IMR-90 (cell line): ENCODE measurements around the gene MRPS35.

Experiments
- BHLHE40 ChIP-seq: fragments of 150-350 bp; IDR thresholded peaks from 2 replicates; pipeline ENCODE4 v1.6.1; 2016; ENCODE audit warnings: mild to moderate bottlenecking, low read depth, low read length
- CTCF ChIP-seq: conservative IDR thresholded peaks from 2 replicates; pipeline ENCODE4 v1.5.1; 2012; ENCODE audit warnings: mild to moderate bottlenecking, low read depth, low read length, improper control_type of control experiment
- POLR2A ChIP-seq: IDR thresholded peaks from 2 replicates; pipeline ENCODE4 v1.6.1; 2012; ENCODE audit warnings: mild to moderate bottlenecking, low read depth, low read length
- RAD21 ChIP-seq: IDR thresholded peaks from 2 replicates; pipeline ENCODE4 v1.6.1; 2012; ENCODE audit warnings: low read length, improper control_type of control experiment
- RCOR1 ChIP-seq: IDR thresholded peaks from 2 replicates; pipeline ENCODE4 v1.6.1; 2012; ENCODE audit warnings: mild to moderate bottlenecking, low read length, improper control_type of control experiment; ENCODE audit not compliant: insufficient replicate concordance
- RFX5 ChIP-seq: IDR thresholded peaks from 2 replicates; pipeline ENCODE4 v1.8.0; 2012; ENCODE audit warnings: low read depth, mild to moderate bottlenecking, low read length, moderate library complexity
- SMC3 ChIP-seq: fragments of 150-350 bp; IDR thresholded peaks from 2 replicates; pipeline ENCODE4 v1.6.1; 2016; ENCODE audit warnings: low read depth, mild to moderate bottlenecking, antibody characterized with exemption, low read length, moderate library complexity

GRCh38 chr12:27685274-27685673 is 25.4 kb upstream of the MRPS35 start:
- TF ChIP-seq RFX5 (no peak), CTCF (no peak), POLR2A (no peak), BHLHE40 (no peak), RCOR1 (no peak), SMC3 (no peak), RAD21 (no peak)
